Thoracic aorta (tissue), 2 donors: ENCODE measurements around the gene LNX2. TPM values are rescaled to one million over a fixed set of nuclear protein-coding genes. Genes with fewer than 3 reads are reported as not detected.
"Not testable (repeated sequence)": the region's sequence is repeated elsewhere in the genome, so short reads cannot be mapped to it uniquely, and the experiment has no call there.

Source experiments
- ATAC-seq: fragments of 150-250 bp; one replicate; pipeline ENCODE4 v1.8.0; 2017; ENCODE audit warnings: low read depth; ENCODE audit not compliant: insufficient number of reproducible peaks, low FRiP score
- DNase-seq: peaks from one replicate; pipeline ENCODE4 v3.0.0-alpha.2; 2020; ENCODE audit warnings: low spot score
- H3K27ac ChIP-seq, 2 donors: fragments of 200-600 bp; sonication (generic); 1 replicate in 1 of 2; 2 replicates in 1 of 2; pipeline ENCODE4 v1.5.1; 2016; ENCODE audit warnings: mild to moderate bottlenecking in 2 of 2, moderate library complexity in 2 of 2
- H3K27me3 ChIP-seq: fragments of 200-600 bp; sonication (generic); replicated peaks from 2 replicates; pipeline ENCODE4 v1.6.0; 2016; ENCODE audit warnings: mild to moderate bottlenecking; ENCODE audit not compliant: insufficient read depth
- H3K36me3 ChIP-seq: fragments of 200-600 bp; sonication (generic); one replicate; pipeline ENCODE4 v1.5.1; 2016
- H3K4me1 ChIP-seq, 2 donors: fragments of 200-600 bp; sonication (generic); 1 replicate in 1 of 2; 2 replicates in 1 of 2; pipeline versions ENCODE4 v1.5.1 to v1.6.0; 2016; ENCODE audit warnings: low read depth in 2 of 2, mild to moderate bottlenecking in 1 of 2; ENCODE audit not compliant: control insufficient read depth in 1 of 2
- H3K4me3 ChIP-seq: fragments of 200-600 bp; sonication (generic); 2 replicates; pipeline ENCODE4 v1.5.1; 2016; ENCODE audit warnings: mild to moderate bottlenecking
- H3K9me3 ChIP-seq: fragments of 200-600 bp; sonication (generic); 2 replicates; pipeline ENCODE4 v1.5.1; 2016
- total RNA-seq, 2 donors: library from RNA; depleted of rRNA; stranded (reverse); fragments of >200 nt; gene quantifications; one replicate each; pipeline versions ENCODE4 v1.1.0 to v1.2.3, GENCODE V29; 2016
- TF ChIP-seq, protein P1 (sequence below): fragments of 200-600 bp; sonication (generic); IDR thresholded peaks from one replicate; pipeline ENCODE4 v1.5.1; 2019; ENCODE audit warnings: antibody characterized with exemption

LNX2 gene
- total RNA-seq, 2 donors from 2014 or later: 7.1 to 7.6 TPM

- DNase-seq: no peak
- TF ChIP-seq, protein P1, sequence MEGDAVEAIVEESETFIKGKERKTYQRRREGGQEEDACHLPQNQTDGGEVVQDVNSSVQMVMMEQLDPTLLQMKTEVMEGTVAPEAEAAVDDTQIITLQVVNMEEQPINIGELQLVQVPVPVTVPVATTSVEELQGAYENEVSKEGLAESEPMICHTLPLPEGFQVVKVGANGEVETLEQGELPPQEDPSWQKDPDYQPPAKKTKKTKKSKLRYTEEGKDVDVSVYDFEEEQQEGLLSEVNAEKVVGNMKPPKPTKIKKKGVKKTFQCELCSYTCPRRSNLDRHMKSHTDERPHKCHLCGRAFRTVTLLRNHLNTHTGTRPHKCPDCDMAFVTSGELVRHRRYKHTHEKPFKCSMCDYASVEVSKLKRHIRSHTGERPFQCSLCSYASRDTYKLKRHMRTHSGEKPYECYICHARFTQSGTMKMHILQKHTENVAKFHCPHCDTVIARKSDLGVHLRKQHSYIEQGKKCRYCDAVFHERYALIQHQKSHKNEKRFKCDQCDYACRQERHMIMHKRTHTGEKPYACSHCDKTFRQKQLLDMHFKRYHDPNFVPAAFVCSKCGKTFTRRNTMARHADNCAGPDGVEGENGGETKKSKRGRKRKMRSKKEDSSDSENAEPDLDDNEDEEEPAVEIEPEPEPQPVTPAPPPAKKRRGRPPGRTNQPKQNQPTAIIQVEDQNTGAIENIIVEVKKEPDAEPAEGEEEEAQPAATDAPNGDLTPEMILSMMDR: no peak
- H3K36me3 ChIP-seq: no peaks in the 10 kb centered on the region
- no peak for ATAC-seq
- H3K27me3 ChIP-seq: no peaks in the 10 kb centered on the region
- no peak overlapping the region for H3K27ac ChIP-seq
- peaks cover 10 to 13% of the 10 kb centered on the region in 2 donors for H3K4me1 ChIP-seq
- no peak overlapping the region for H3K4me3 ChIP-seq
- H3K9me3 ChIP-seq: no peaks in the 10 kb centered on the region
Observed at GRCh38 chr13:27634231-27634630, 13.9 kb upstream of the LNX2 start.

GRCh38 chr13:27632648-27633047 lies 12.3 kb upstream of the LNX2 start:
- TF ChIP-seq, protein P1: no peak
- Histone ChIP-seq H3K27ac (no peak overlapping the region), H3K27me3 (no peaks in the 10 kb centered on the region), H3K36me3 (no peaks in the 10 kb centered on the region), H3K4me1 (no peaks in the 10 kb centered on the region), H3K4me3 (no peak overlapping the region), H3K9me3 (no peaks in the 10 kb centered on the region)
- no peak for ATAC-seq
- DNase-seq: no peak

DNA sequence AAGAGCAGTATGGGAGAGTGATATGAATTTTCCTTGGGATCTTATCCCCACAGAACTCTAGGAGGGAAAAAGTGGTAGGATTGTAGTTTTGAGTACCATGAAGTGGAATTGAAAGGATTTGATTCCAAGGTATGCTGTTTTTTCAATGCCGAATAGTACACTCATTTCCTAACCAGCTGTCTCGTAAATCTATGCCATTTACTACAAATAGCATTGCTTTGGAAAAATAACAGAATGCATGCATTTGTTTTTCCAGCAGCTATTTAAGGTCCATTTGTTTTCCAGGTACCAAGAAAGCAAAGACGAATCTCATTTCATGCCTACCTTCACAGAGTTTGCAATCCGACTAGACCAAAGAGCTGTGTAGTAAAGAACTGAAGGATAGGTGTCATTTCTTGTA lies 11.9 kb upstream of the LNX2 start:
- H3K27ac ChIP-seq: no peak overlapping the region
- no peaks in the 10 kb centered on the region for H3K9me3 ChIP-seq
- ATAC-seq: no peak
- TF ChIP-seq, protein P1: no peak
- no peak overlapping the region for H3K4me3 ChIP-seq
- no peaks in the 10 kb centered on the region for H3K4me1 ChIP-seq
- no peaks in the 10 kb centered on the region for H3K36me3 ChIP-seq
- H3K27me3 ChIP-seq: no peaks in the 10 kb centered on the region
- DNase-seq: no peak

GRCh38 chr13:27631665-27632064 lies 11.3 kb upstream of the LNX2 start:
- TF ChIP-seq, protein P1: no peak
- H3K27me3 ChIP-seq: no peaks in the 10 kb centered on the region
- no peaks in the 10 kb centered on the region for H3K9me3 ChIP-seq
- no peaks in the 10 kb centered on the region for H3K4me1 ChIP-seq
- DNase-seq (no peak), ATAC-seq (no peak)
- H3K4me3 ChIP-seq: no peak overlapping the region
- no peaks in the 10 kb centered on the region for H3K36me3 ChIP-seq
- no peak overlapping the region for H3K27ac ChIP-seq

GRCh38 chr13:27631156-27631555 lies 10.8 kb upstream of the LNX2 start:
- no peak for DNase-seq
- H3K36me3 ChIP-seq: no peaks in the 10 kb centered on the region
- H3K4me3 ChIP-seq: no peak overlapping the region
- TF ChIP-seq, protein P1: no peak
- H3K27ac ChIP-seq: no peak overlapping the region
- no peaks in the 10 kb centered on the region for H3K27me3 ChIP-seq
- ATAC-seq: no peak
- H3K9me3 ChIP-seq: no peaks in the 10 kb centered on the region
- H3K4me1 ChIP-seq: no peaks in the 10 kb centered on the region

DNA sequence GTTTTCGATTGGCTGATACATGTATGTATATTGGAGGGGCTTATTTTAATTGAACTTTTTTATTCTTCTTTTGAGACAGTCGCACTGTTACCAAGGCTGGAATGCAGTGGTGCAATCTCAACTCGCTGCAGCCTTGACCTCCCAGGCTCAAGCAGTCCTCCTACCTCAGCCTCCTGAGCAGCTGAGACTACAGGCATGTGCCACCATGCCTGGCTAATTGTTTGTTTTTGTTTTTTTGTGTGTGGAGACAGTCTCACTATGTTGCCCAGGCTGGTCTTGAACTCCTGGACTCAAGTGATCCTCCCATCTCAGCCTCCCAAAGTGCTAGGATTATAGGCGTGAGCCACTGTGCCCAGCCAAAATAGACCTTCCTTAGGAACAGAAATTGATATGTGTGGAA lies 8.4 kb upstream of the LNX2 start:
- not testable (repeated sequence) for H3K4me3 ChIP-seq, H3K4me1 ChIP-seq, ATAC-seq, H3K27me3 ChIP-seq, H3K9me3 ChIP-seq, DNase-seq, H3K27ac ChIP-seq, H3K36me3 ChIP-seq
